Measurements from ENCODE around the gene CD109. TPM values are rescaled to one million over a fixed set of nuclear protein-coding genes. Genes with fewer than 3 reads are reported as not detected.

Gene CD109
- total RNA-seq, 1 donor from 2014 or later, result 60.2 TPM

DNA sequence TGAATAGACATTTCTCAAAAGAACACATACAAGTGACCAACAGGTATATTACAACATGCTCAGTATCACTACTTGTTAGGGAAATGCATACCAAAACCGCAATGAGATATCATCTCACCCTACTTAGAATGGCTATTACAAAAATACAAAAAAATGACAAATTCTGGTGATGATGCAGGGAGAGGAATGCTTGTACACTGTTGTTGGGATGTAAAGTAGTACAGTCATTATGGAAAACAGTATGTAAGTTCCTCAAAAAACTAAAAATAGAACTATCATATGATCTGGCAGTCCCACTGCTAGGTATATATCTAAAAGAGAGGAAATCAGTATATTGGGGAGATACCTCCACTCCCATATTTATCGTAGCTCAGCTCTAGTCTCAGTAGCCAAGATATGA, 31.3 kb upstream of the CD109 start:
- no peak overlapping the region for H3K27ac Mint-ChIP-seq (ENCODE audit: unreplicated experiment)
- TF ChIP-seq CTCF (IDR thresholded peaks at IDR 0.05; ENCODE audit: unreplicated experiment), result no peak
- H3K4me1 Mint-ChIP-seq (ENCODE audit: unreplicated experiment), result peaks cover 11% of the 10 kb centered on the region
- H3K4me3 Mint-ChIP-seq (ENCODE audit: unreplicated experiment), result no peak overlapping the region
- no peaks in the 10 kb centered on the region for H3K27me3 Mint-ChIP-seq (ENCODE audit: unreplicated experiment)
- H3K36me3 Mint-ChIP-seq (ENCODE audit: low read depth, unreplicated experiment), result no peaks in the 10 kb centered on the region
- DNase-seq (ENCODE audit: low spot score), result no peak
- no peaks in the 10 kb centered on the region for H3K9me3 Mint-ChIP-seq (ENCODE audit: unreplicated experiment)

DNA sequence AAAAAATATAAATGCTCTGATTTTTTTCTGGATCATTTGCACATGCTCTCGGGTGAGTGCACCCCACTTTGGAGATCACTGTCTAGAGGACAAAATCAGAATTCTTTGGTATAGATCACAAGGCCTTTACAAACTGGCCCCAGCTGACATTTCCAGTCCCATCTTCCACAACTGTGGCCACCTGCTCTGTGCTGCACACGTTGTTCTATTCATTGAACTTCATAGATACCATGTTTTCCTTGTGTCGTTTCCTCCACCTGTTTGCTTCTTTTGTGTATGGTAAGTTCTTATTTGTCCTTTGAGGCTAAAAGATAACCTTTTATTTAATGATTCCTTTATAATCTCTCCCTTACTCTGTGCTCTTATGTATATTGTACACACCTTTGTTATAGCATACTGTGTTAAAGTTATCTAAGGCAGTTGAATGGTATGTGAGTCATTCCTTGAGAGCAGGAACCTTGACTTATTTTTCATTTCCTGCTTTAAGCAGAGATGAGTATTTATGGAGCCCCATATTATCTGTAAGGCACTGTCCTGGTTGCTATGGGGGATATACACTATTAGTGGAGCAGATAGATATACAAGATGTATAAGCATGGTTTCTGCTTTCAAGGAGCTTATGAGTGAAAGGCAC, 30.2 kb upstream of the CD109 start:
- no peak for DNase-seq (ENCODE audit: low spot score)
- TF ChIP-seq CTCF (IDR thresholded peaks at IDR 0.05; ENCODE audit: unreplicated experiment), result no peak
- H3K27ac Mint-ChIP-seq (ENCODE audit: unreplicated experiment), result peak overlapping the region; percentile 18
- no peaks in the 10 kb centered on the region for H3K27me3 Mint-ChIP-seq (ENCODE audit: unreplicated experiment)
- no peaks in the 10 kb centered on the region for H3K36me3 Mint-ChIP-seq (ENCODE audit: low read depth, unreplicated experiment)
- no peaks in the 10 kb centered on the region for H3K9me3 Mint-ChIP-seq (ENCODE audit: unreplicated experiment)
- H3K4me3 Mint-ChIP-seq (ENCODE audit: unreplicated experiment), result no peak overlapping the region
- H3K4me1 Mint-ChIP-seq (ENCODE audit: unreplicated experiment), result peaks cover 11% of the 10 kb centered on the region

DNA sequence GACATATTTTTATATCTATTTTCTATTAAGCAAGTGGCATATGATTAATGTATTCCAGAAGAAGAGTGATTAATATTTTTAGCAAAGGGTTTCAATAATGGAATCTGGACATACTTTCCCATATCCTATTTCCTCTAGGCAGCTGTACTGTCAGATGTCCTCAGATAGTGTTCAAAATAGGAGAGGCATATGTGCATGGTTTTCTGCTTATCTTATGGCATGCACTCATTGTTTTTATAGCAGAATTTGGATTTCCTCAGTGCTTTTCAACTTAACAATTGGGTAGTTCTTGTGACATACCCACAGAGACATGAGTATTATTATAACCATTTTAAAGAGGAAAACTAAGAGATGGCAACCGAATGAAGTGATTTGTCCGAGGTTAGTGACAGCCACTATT, 29.6 kb upstream of the CD109 start:
- no peak for TF ChIP-seq CTCF (IDR thresholded peaks at IDR 0.05; ENCODE audit: unreplicated experiment)

DNA sequence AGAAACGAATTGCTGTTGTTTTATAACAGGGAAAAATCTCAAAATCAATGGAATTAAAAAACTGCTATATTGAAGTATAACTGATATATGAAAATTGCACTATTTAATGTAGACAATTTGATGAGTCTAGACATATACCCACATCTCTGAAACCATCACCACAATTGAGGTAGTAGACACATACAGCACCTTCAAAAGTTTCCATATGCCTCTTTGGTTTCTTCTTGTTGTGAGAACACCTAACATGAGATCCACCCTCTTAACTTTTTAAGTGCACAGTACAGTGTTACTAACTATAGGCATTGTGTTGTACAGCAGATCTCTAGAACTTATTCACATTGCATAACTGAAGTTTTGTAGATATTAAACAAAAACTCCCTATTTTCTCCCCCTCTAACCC, 28.2 kb upstream of the CD109 start:
- Mint-ChIP-seq H3K4me1 (ENCODE audit: unreplicated experiment) (peaks cover 11% of the 10 kb centered on the region), H3K27me3 (ENCODE audit: unreplicated experiment) (no peaks in the 10 kb centered on the region), H3K36me3 (ENCODE audit: low read depth, unreplicated experiment) (no peaks in the 10 kb centered on the region), H3K4me3 (ENCODE audit: unreplicated experiment) (no peak overlapping the region), H3K27ac (ENCODE audit: unreplicated experiment) (no peak overlapping the region), H3K9me3 (ENCODE audit: unreplicated experiment) (no peaks in the 10 kb centered on the region)
- no peak for DNase-seq (ENCODE audit: low spot score)
- no peak for TF ChIP-seq CTCF (IDR thresholded peaks at IDR 0.05; ENCODE audit: unreplicated experiment)

More for the DNA sequence above, 29.6 kb upstream of the CD109 start:
- no peak for DNase-seq (ENCODE audit: low spot score)
- H3K4me3 Mint-ChIP-seq (ENCODE audit: unreplicated experiment), result no peak overlapping the region
- peaks cover 11% of the 10 kb centered on the region for H3K4me1 Mint-ChIP-seq (ENCODE audit: unreplicated experiment)
- H3K9me3 Mint-ChIP-seq (ENCODE audit: unreplicated experiment), result no peaks in the 10 kb centered on the region
- H3K27ac Mint-ChIP-seq (ENCODE audit: unreplicated experiment), result no peak overlapping the region
- H3K36me3 Mint-ChIP-seq (ENCODE audit: low read depth, unreplicated experiment), result no peaks in the 10 kb centered on the region
- no peaks in the 10 kb centered on the region for H3K27me3 Mint-ChIP-seq (ENCODE audit: unreplicated experiment)

GRCh38 chr6:73669005-73669404, 27.0 kb upstream of the CD109 start:
- H3K4me3 Mint-ChIP-seq (ENCODE audit: unreplicated experiment), result no peak overlapping the region
- no peaks in the 10 kb centered on the region for H3K36me3 Mint-ChIP-seq (ENCODE audit: low read depth, unreplicated experiment)
- no peak overlapping the region for H3K27ac Mint-ChIP-seq (ENCODE audit: unreplicated experiment)
- no peak for TF ChIP-seq CTCF (IDR thresholded peaks at IDR 0.05; ENCODE audit: unreplicated experiment)
- no peaks in the 10 kb centered on the region for H3K9me3 Mint-ChIP-seq (ENCODE audit: unreplicated experiment)
- DNase-seq (ENCODE audit: low spot score), result no peak
- peaks cover 11% of the 10 kb centered on the region for H3K4me1 Mint-ChIP-seq (ENCODE audit: unreplicated experiment)
- no peaks in the 10 kb centered on the region for H3K27me3 Mint-ChIP-seq (ENCODE audit: unreplicated experiment)
